NT2/D1 (cell line): ENCODE measurements around the gene METAP1.
"Not testable (repeated sequence)": the region's sequence is repeated elsewhere in the genome, so short reads cannot be mapped to it uniquely, and the experiment has no call there.

Experiments
- DNase-seq: peaks from one replicate; pipeline ENCODE4 v3.0.0-alpha.2; 2011; ENCODE audit warnings: low read depth, low spot score
- H3K27me3 ChIP-seq: 2 replicates; pipeline ENCODE4 v1.6.0; 2011; ENCODE audit warnings: mild to moderate bottlenecking; ENCODE audit not compliant: insufficient read length, insufficient read depth
- H3K36me3 ChIP-seq: 2 replicates; pipeline ENCODE4 v1.6.1; 2011; ENCODE audit warnings: mild to moderate bottlenecking, low read length, mixed read lengths; ENCODE audit not compliant: insufficient read depth, insufficient read length
- H3K4me1 ChIP-seq: 2 replicates; pipeline ENCODE4 v1.5.1; 2011; ENCODE audit not compliant: insufficient read depth, insufficient read length
- H3K4me3 ChIP-seq: 2 replicates; pipeline ENCODE4 v1.5.1; 2011; ENCODE audit warnings: low read depth; ENCODE audit not compliant: insufficient read length
- H3K9ac ChIP-seq: 2 replicates; pipeline ENCODE4 v1.6.0; 2011; ENCODE audit warnings: low read depth; ENCODE audit not compliant: insufficient read length
- H3K9me3 ChIP-seq: 2 replicates; pipeline ENCODE4 v1.5.1; 2011; ENCODE audit warnings: mild to moderate bottlenecking, low read length; ENCODE audit not compliant: insufficient read depth
- SUZ12 ChIP-seq: IDR thresholded peaks from 2 replicates; pipeline ENCODE4 v1.6.1; 2011; ENCODE audit not compliant: insufficient read length, insufficient read depth; ENCODE audit errors: extremely low read depth
- YY1 ChIP-seq: IDR thresholded peaks from 2 replicates; pipeline ENCODE4 v1.6.1; 2011; ENCODE audit not compliant: insufficient read length, insufficient read depth
- ZNF274 ChIP-seq: IDR thresholded peaks from 2 replicates; pipeline ENCODE4 v1.6.1; 2011; ENCODE audit warnings: mild to moderate bottlenecking, low read depth, low read length

Gene METAP1

GRCh38 chr4:99082192-99082591 is 86.7 kb downstream of the METAP1 start:
- no peak overlapping the region for H3K9ac ChIP-seq
- no peaks in the 10 kb centered on the region for H3K9me3 ChIP-seq
- H3K4me3 ChIP-seq = no peak overlapping the region
- DNase-seq = no peak
- no peaks in the 10 kb centered on the region for H3K27me3 ChIP-seq
- TF ChIP-seq ZNF274 (no peak), YY1 (no peak)
- H3K36me3 ChIP-seq = peaks cover 74% of the 10 kb centered on the region
- no peaks in the 10 kb centered on the region for H3K4me1 ChIP-seq

GRCh38 chr4:99084595-99084994 is 89.1 kb downstream of the METAP1 start:
- no peaks in the 10 kb centered on the region for H3K27me3 ChIP-seq
- no peak overlapping the region for H3K4me3 ChIP-seq
- no peaks in the 10 kb centered on the region for H3K4me1 ChIP-seq
- H3K9ac ChIP-seq = no peak overlapping the region
- DNase-seq = no peak
- no peaks in the 10 kb centered on the region for H3K9me3 ChIP-seq
- no peak for TF ChIP-seq YY1
- TF ChIP-seq SUZ12 = no peak
- TF ChIP-seq ZNF274 = no peak
- peaks cover 58% of the 10 kb centered on the region for H3K36me3 ChIP-seq

GRCh38 chr4:99088023-99088449 is 92.5 kb downstream of the METAP1 start:
- peak overlapping the region; percentile 79 for H3K4me3 ChIP-seq
- peaks cover 27% of the 10 kb centered on the region for H3K36me3 ChIP-seq
- no peaks in the 10 kb centered on the region for H3K9me3 ChIP-seq
- DNase-seq = peak; percentile 16
- TF ChIP-seq YY1 (no peak), SUZ12 (no peak), ZNF274 (no peak)
- no peaks in the 10 kb centered on the region for H3K4me1 ChIP-seq
- peak overlapping the region; percentile 86 for H3K9ac ChIP-seq
- H3K27me3 ChIP-seq = no peaks in the 10 kb centered on the region

DNA sequence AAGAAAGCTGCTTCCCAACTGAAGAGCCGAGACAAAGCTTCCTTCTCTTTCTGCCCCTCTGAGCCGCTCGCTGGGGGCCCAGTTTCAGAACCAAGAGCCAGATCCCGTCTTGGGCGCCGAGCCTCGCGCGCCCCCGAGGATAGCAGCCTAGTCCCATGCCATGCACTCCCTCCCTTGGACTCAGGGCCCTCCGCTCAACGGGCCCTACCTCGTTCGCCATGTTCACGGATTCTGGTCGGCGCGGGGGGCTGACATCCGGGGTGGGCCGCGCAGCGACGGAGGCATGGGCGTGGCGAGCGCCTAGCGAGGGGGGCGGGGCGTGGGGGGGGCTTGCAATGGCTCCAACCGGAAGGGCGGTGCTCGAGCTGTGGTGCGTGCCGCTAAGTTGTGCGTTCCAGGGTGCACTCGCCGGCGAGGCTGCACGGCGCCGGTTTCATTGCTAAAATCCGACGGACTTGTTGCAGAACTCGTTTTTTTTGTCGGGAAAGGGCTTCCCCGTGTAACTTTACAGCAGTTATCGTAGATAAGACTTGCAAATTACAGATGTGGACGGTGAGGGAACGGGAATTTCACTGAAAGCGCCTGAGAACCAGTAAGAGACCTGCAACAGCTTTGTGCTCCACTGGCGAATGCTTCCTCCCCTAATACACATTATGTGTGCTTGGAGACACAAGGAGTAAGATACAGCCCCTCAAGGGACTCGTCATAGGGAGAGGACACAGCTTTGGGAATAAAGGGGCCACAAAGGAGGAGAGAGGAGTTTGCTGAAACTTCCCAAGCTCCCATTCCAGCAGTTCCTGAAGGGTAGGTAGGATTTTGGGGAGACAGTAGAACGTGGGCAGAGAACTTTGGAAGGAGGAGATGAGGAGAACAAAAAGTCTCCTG is 93.2 kb downstream of the METAP1 start, which contains the start of gene ADH5:
Gene ADH5, minus strand, starts transcription at position 308 of the 885 bp plus-strand sequence. Its CDS starts 88 bp downstream, at position 220.
- H3K36me3 ChIP-seq = peaks cover 20% of the 10 kb centered on the region
- H3K9me3 ChIP-seq = no peaks in the 10 kb centered on the region
- H3K4me3 ChIP-seq = peak within 1 kb of the TSS; percentile 79
- H3K9ac ChIP-seq = peak within 1 kb of the TSS; percentile 86
- no peaks in the 10 kb centered on the region for H3K27me3 ChIP-seq
- H3K4me1 ChIP-seq = no peaks in the 10 kb centered on the region
- DNase-seq = peak; percentile 65
- TF ChIP-seq SUZ12 (no peak), YY1 (no peak), ZNF274 (no peak)

DNA sequence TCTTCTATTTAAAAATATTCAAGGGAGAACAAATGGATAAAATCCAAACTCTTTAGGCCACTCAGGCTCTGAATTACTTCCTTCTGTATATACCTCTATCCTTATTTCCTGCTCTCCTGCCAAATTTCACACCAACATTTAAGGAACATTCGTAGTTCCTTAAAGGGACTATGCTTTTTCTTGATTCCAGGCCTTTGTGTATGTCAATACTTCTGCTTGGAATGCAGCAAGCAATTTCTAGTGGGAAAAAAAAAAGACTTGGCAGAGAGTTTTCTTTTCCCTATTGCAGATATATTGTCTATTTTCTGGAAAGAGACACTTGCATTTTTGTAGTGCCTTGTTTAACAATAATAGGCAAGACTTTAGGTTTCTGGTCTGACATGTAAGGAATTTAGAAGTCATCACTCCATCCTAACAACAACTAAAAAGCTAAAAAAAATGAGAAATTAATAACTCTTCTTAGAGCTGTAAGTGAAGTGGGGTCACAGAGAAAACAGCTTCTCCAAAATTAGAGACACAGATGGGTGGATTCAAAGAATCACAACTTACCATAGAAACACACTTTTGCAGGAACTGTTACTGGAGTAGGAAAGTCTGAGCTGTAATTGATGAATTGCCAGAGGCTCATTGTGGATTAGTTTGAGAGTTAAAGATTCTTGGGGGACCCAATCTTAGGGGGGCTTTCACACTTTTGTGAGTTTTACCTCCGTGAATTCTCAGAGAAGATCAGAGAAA is 95.1 kb downstream of the METAP1 start:
- TF ChIP-seq SUZ12 (no peak), ZNF274 (no peak)
- H3K4me1 ChIP-seq = no peaks in the 10 kb centered on the region
- no peak for DNase-seq
- H3K4me3 ChIP-seq = no peak overlapping the region
- H3K9ac ChIP-seq = no peak overlapping the region
- H3K36me3 ChIP-seq = peaks cover under 1% of the 10 kb centered on the region
- no peaks in the 10 kb centered on the region for H3K9me3 ChIP-seq
- no peaks in the 10 kb centered on the region for H3K27me3 ChIP-seq

- Histone ChIP-seq H3K9ac (no peak overlapping the region), H3K36me3 (no peaks in the 10 kb centered on the region), H3K4me3 (no peak overlapping the region), H3K4me1 (no peaks in the 10 kb centered on the region), H3K27me3 (no peaks in the 10 kb centered on the region), H3K9me3 (no peaks in the 10 kb centered on the region)
- no peak for TF ChIP-seq SUZ12
- no peak for TF ChIP-seq YY1
- no peak for TF ChIP-seq ZNF274
- no peak for DNase-seq
These were observed 95.7 kb downstream of the METAP1 start for GRCh38 chr4:99091216-99091575.

DNA sequence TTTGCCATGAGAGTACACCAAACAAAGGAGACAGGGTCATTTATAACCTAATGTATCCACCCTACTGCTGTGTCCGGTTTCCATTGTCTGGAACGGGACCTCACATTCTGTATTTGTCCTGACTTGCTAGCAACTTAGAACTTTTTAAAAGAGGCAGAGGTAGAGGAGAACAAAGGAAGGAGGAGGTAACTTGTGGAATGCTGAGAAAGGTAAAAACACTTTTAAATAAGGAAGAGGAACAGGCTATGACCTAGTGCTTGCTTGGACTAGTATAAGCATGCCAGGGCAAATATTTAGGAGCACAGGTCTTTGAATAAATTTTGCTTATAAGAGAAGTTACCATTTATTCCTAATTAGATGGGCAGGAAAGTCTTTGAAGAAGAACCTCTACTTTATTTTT is 96.3 kb downstream of the METAP1 start:
- H3K9ac ChIP-seq, H3K36me3 ChIP-seq, H3K4me1 ChIP-seq, H3K4me3 ChIP-seq, DNase-seq, H3K27me3 ChIP-seq, H3K9me3 ChIP-seq: not testable (repeated sequence)
